Fibroblast of peridontal ligament (primary cell): Measurements from ENCODE around the gene PRICKLE4.
"Not testable (repeated sequence)": the region's sequence is repeated elsewhere in the genome, so short reads cannot be mapped to it uniquely, and the experiment has no call there.

Source experiments
- DNase-seq: peaks from one replicate; pipeline ENCODE4 v3.0.0-alpha.2; 2010; ENCODE audit errors: extremely low read depth

Gene PRICKLE4

GRCh38 chr6:41746107-41746506, 34.5 kb upstream of the PRICKLE4 start:
- DNase-seq = no peak

GRCh38 chr6:41747256-41748101, 33.1 kb upstream of the PRICKLE4 start, which contains the start of gene PGC:
TSS of gene PGC (minus strand) at chr6:41747397. CDS start at chr6:41747334, 63 bp downstream.
- no peak for DNase-seq

DNA sequence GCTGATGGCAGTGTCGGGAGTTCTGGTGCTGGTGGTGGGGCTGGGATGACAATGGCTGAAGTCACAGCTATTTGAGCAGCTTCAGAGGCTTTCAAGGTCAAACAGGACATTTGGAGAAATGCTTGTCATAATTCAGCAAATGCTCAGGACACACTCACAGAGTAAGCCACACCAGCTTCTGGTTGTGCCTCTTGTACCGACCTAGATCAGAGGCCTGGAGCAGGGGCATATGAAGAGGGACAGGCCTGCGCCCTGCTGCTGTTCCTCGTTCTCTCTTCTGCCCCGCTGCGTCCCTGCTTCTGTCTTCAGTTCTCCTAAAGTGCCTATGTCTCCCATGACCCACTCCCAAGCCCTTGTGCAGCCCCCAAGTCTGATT, 32.5 kb upstream of the PRICKLE4 start:
- no peak for DNase-seq

DNA sequence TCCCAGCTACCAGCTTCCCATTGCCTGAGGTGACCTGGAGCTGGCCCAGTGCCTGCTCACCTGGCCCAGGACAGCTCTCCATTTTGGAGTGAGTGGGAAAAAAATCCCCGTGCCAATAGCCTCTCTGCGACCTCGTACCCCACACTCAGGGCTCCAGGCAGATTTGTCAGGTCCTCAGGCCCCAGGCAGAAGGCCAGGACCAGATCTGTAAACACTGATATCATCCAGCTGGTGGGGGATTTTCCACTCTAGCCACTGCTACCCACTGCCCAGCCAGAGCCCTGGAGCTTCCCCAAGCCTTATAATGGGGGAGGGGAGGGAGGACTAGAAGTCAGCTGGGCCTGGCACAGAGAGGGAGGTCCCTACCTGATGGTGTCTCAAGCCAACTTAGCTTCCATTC, 32.0 kb upstream of the PRICKLE4 start:
- DNase-seq = no peak

DNA sequence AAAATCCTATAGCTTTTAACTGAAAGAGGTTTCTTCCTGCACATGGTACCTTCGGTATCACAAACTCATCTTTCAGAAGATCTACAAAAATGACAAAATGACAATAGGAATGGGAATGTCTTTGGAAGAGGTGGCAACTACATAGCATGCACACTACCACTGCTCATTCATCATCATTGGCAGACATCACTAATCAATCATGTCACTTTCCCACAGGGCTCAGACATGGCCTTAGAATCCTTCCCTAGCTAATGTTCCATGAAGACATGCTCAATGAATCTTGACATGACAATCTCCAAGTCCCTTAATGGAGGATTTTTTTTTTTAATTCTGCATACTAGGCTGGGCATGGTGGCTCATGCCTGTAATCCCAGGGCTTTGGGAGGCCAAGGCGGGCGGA, 30.2 kb upstream of the PRICKLE4 start:
- DNase-seq = no peak

DNA sequence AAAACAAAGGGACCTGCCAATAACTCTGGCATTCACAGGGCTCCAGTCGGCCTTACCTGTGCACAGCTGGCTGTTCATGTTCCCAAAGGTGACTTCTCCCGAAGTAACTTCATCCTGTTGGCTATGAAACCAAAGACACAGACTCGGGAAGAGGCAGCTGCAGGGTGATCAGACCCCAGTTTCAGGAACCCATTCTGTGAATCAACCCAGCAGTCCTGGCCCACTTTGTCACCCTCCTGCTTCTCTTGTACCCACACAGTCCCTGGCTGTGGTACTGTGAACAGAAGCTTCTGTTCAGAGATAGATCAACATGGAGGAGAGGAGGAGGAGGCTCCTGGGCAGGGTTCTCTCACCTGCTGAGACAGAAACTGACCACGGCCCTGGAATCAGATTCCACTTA, 24.7 kb upstream of the PRICKLE4 start:
- DNase-seq = no peak

DNA sequence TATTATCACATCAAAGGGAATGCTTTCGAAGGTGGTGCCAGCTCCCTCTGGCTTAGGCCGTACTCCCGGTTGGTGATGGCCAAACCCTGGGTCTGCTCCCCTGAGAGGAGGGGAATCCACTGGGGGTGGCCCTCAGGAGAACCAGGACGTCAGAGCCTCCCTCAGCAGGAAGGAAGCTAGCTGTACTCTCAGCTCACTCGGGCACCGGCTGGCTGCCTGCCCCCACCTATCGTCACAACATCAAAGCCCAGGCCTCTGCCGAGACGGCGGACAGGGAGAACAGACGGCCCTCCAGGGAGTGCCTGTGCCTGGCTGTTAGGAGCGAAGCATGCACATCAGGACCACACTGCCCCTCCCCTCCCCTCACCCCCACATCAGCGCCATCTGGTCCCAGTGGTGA, 24.2 kb upstream of the PRICKLE4 start:
- DNase-seq = no peak

DNA sequence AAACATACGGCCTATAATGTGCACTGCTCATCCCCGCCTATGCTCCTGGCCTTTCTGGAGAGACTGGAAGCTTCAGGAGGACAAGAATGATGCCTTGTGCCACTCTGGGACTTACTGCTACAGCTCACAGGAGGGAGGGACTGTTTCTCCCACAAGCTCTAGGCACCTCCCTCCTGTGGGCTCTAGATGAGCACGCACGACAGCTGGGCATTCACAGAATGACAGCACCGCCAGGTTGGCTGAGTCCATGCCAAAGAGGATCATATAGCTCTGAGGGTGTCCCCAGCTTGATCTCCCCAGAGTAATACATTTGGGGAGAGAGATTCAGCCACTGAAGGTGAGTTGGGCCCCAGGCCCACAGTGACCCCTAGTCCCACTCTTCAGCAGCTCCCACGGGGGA, 23.3 kb upstream of the PRICKLE4 start:
- DNase-seq = no peak

DNA sequence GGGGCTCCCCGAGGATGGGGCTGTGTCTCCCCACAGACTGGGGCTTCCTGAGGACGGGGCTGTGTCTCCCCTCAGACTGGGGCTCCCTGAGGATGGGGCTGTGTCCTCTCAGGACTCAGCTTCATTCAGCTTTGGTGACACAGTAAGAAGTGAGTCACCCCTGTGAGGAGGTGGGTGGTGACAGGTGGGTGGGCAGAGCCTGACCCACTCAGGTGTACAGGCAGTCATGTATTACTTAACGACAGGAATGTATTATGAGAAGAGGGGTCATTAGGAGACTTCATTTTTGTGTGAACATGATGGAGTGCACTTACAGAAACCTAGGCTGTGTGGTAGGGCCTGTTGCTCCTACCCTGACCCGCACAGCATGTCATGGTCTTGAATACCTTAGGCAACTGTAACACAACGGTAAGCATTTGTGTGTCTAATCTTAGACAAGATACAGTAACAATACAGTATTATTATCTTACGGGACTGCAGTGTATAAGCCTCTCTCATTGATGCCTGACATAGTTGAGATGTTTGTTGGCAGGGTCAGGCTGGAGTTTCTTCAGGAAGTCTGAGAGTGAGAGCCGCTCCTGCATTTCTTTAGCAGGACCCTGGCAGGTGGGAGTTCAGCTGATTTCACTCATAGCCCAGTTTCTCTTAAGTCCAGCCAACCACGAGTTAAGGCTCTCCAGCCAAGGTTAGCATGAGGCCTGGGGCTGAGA, 22.5 kb upstream of the PRICKLE4 start:
- DNase-seq = no peak

GRCh38 chr6:41758641-41759035, 21.9 kb upstream of the PRICKLE4 start:
- no peak for DNase-seq

- no peak for DNase-seq
These were observed 21.3 kb upstream of the PRICKLE4 start for GRCh38 chr6:41759106-41759904.

DNA sequence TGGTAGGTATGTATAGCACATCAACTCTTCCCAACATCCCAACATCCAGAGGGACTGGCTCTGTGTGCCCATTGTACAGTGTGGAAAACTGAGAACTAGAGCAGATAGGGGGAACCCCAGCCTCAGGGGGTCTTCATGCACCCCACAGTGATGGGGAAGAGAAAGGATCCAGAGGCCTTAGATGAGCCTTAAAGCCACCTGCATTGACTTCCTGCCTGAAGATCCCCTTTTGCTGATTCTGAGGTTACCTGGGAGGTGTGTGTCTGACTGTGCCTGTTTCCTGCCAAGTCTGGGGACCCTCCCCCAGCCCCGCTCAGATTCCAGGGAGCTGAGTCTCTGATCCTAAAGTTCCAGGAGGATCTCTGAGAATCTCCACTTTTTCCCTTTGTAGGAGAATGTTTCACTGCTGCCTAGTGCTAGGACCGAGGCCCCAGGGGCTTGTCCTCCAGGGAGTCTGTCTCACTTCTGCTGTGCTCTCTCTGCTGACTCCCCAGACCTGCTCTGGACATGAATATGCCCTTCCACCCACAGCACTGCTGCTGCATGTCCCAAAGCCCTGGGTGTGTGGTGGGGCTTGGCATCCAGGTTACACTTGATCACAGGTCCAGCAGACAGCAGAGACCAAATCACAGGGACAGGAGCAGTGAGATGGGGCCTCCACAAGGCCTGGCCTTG, 20.5 kb upstream of the PRICKLE4 start:
- DNase-seq = no peak

DNA sequence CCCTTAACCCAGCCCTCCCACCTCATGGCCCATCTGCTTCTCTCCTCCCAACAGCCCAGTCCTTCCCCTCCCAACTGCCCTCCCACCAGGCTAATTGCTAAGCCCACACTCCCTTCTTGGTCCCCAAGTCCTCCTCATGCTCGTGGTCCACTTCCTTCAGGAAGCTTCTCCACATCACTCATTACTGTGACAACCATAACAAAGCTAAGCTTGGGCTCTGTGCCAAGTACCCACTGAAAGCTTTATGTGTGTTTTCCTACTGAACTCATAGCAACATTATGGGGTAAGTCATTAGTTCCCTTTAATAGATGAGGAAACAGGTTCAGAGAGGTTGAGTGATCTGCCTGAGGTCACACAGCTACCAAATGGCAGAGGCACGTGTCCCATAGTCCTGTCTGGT, 17.1 kb upstream of the PRICKLE4 start:
- DNase-seq = no peak

DNA sequence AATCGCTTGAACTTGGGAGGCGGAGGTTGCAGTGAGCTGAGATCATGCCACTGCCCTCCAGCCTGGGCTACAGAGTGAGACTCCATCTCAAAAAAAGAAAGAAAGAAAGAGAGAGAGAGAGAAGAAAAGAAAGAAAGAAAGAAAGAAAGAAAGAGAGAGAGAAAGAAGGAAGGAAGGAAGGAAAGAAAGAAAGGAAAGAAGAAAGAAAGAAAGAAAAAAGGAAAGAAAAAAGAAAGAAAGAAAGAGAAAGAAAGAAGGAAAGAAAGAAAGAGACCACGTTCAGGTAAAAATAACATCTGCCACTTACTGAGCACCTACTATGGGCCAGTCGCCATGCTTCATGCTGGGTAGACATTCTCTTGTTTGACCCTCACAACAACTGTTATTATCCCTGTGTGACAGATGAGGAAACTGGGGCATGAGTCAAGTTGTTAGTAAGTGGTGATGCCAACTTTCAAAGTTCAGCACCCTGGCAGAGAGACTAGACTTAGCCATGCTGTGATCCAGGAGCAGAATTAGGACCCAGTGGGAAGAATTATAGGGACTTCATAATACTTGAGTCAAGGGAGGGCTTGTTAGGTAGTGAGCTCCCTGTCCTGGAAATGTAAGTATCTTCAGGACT, 14.4 kb upstream of the PRICKLE4 start:
- DNase-seq = not testable (repeated sequence)

DNA sequence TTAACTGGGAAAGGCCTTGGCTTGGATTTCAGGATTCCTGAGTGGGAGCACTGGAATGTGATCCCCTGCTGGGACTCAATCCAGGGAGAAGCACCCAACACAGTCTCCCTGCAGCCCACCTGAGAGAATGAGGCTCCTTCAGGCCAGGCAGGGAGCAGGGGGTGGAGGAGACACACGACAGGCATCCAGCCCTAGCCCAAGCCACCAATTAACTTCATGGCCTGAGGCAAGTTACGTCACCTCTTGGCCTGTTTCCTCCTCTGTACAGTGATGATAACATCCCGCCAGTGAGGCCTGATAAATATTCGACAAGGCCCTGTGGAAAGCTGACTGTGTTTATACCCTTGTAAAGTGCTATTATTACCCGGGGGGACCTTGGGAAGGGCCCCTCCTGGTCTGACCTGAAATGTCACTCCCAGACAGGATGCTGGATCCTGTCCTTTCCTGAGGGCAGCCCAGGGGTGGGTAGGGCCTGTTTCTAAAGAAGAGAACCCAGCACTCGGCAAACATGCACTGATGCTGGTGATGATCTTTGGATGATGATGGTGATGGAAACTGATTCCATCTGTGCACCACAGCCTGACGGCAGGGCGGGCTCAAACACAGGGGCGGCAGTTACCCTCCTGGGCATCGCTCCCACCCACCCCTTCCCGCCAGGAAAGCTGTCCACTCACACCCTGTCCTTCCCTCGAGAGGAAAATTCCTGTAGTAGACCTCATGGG, 13.3 kb upstream of the PRICKLE4 start:
- peak; percentile 85 for DNase-seq

DNA sequence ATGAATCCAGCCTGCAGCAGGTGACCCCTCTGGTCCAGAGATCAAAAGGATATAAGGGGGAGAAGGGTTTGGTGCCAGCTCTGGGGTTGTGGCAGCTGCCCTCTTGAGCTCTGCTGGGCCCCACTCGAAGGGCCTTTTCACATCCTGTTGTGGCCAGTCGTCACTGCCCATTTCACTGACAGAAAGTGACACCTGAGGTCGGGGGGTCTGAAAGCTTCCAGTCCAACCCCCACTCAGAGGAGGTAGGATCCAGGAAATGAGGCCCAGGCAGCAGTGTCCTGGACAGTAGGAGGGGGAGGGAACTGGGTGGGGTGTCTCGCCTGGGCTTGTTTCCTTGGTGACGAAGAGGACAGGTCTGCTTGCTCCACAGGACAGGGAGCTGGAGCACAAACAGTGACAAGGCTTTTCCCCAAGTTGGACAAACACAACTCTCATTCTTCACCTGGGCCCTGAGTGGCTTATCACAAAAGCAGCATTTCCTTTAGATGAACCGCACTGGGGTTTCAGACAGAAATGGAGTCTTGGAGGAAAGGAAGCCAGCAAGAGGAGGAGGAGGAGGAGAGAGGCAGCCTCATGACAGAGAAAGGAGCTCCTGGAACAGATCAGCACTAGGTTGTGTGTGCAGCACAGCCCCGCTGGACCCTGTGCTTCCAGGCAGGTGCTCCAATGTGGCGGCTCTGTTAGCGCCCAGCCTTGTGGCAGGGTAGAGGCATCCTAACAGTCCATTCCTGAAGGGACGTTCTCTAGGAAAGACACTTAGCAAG, 11.9 kb upstream of the PRICKLE4 start:
- no peak for DNase-seq

- DNase-seq = no peak
These were observed 11.2 kb upstream of the PRICKLE4 start for GRCh38 chr6:41769376-41769775.

DNA sequence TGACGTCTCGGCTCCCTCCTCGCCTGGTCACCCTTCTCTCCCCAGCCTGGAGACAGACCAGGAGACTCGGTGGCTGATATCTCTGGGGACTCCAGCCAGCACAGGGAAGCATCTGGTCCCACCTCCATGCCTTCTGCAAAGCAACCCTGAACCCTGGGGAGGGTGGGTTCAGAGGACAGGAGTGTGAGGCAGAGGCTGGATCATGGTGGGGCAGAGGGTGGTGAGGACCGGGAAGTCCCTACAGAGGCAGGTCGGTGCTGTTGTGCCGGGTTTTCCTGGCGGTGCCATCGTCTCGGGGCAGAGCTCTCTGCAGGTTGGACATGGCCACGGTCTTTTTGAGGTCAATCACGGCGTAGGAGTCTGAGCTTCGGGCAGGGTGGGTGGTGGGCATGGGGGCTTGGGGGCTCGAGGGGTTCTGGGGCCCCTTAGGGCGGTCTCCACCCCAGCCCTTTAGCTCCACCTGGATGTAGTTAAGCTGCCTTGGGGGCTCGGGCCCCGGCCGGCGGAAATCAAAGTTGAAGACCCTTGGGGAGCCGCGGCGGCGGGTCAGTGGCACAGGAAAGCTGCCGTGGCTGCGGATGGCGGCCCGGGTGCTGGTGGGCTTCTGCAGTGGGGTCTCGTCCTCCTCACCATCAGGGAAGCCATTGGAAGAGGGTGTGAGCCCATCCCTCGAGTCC, 10.1 kb upstream of the PRICKLE4 start:
- no peak for DNase-seq
